ENCODE data around the gene CNPY1.

CNPY1 gene

DNA sequence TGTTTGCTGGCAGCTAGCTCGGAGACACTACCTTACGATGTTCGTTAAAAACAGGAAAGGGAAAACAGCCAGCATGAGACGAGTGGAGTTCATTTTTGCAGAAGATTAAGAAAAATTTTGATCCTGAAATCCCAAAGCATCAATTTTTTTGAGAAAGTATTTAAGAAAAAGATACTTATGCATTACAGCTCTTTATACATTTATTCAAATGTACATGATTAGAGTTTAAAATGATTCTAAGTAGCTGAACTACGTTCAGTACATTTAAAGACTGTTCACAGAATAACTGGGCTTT is 34.7 kb downstream of the CNPY1 start:
- DNase-seq (ENCODE audit: low read depth in 2 of 2) = no peak

DNA sequence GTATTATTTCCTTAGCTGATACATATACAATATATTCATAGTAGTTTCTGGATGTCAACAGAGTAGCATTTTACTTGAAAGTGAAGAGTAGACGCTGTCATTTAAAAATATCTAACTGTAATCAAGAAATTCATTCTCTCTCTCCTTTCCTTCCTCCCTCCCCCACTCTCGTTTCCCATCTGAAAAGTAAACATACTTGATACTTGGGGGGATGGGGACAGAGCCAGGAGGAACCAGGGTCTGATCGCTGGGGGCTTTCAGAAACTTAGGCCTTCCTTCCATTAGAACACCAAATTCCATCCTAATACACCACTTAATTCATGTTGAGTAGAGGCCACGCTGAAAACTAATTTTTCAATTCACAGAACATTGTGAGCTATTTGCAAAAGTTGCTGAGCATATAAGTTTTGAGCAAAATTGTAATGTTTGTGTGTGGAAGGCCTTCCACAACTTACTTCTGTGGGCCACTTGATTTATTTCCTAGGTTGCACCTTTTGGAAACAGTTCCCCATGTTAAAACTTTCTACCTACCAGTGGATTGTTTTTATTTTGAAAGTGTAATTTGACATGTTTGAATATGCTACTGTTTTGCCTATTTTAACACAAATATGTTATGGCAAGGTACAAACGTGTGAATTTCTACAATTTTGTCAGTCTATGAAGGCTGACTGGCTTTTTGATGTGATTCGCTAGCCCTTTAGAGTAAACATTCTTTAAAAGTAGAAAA is 35.2 kb downstream of the CNPY1 start:
- DNase-seq (ENCODE audit: low read depth in 2 of 2) = no peak

DNA sequence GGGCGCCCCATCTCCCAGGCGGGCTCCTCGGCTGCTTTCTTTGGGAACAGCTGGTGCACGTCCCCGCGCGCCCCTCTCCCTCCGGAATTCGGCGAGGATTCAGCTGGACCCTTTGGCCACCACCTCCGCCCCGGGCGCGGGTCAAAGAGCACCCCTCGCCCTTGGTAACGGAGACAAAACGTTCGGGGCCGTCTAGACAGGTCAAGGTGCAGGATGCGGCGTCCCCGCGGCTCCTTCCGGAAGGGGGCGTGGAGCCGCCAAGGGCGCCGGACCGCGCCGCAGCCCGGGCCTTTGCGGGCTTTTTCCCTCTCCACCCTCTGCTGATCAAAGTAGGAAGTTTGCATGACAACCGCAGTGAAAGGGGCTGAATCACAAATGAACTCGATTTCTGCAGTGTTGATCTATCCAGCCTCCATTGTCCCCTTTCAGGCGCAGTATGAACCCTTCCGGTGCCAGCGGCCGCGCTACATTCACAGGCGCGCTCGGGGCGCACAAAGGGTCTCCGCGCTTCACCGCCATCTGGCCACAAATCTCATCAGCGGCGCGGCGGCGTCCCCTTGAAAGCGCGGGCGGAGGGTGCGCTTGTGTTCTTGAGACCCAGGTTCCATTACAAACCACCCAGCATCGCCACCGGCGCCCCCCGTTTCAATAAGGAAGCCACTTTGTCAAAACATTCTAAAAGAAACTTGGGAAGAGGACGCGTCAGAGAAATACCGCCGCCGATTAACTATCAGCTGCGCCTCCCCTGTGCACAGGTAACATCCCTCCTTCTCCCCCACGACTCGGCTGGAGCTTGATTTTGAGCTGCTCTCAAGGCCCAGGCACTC is 36.4 kb downstream of the CNPY1 start:
- no peak for DNase-seq (ENCODE audit: low read depth in 2 of 2)

DNA sequence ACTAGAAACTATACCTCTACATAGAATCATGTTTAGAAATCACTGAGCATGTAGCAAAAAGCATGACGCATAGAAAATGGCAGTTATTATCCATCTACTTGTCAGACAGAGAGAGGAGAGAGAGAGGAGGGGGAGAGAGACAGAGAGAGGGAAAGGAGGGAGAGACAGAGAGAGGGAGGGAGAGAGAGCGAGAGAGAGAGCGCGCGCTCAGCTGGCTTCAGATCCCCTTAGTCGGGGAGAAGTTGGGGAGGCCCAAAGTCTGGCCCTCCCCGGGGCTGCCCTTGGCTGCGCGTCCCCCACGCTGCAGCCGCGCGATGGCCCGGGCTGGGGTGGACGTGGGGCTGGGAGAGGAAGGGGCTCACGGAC is 37.0 kb downstream of the CNPY1 start:
- DNase-seq (ENCODE audit: low read depth in 2 of 2) = no peak

DNA sequence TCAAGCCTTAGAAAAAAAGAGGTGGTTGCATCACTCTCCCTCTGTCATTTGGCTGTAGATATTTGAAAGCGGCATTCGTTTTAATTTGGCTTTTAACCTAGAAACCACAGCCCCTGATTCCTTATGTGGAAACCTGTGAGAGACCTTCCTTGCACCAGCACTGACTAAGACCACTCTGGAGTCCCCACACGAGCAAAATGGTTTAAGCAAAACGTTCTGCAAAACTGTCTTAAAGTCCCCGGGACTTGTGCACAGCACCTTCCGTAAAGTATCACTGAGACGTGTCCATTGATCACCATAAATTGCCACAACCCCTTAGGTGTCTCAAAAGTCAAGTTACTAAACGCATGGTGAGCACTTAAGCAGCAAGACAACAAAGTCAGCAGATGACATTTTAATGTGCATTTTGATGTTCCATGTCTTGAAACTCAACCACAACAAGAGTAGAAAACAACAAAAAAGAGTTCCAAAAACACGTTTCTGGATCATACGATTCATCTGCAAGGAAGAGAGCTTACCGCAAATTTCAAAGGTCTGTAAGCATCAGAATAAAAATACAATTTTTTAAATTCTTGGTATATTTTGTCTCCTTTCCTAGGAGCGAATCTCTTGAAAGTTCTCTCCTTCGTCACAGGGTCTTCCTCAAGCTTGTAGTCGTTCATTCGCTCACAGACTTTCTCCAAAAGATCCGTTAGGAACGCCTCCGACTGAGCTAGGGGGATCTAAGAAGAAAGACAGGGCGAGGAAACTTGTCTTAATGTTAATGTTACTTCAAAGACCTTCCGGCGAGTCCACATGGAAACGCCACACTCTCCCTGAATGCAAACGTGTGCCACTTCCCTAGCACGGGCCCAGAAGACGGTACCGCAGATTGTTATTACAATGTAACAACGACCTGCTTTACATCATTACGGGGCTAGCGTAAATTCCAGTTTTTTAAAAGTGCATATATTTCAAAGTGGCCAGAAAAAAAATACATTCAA is 37.7 kb downstream of the CNPY1 start:
- DNase-seq (ENCODE audit: low read depth in 2 of 2) = no peak

DNA sequence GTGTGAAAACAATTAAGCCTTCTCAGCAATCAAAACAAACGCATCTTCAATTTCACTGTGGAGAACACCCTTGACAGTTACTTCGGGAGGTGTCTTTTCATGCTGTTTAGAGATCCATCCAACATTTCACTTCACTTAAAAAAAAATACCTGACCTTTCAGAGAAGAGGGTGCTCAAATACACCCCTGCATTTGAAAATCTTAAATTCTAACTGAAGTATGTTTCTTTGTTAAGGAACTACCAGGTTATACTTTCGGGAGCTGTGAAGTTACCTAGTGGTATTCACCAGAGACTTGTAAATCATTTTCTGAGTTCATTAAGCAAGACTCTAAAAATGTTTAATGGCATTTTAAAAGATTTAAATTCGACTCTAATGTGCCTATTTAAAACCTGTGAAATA is 38.8 kb downstream of the CNPY1 start:
- no peak for DNase-seq (ENCODE audit: low read depth in 2 of 2)

DNA sequence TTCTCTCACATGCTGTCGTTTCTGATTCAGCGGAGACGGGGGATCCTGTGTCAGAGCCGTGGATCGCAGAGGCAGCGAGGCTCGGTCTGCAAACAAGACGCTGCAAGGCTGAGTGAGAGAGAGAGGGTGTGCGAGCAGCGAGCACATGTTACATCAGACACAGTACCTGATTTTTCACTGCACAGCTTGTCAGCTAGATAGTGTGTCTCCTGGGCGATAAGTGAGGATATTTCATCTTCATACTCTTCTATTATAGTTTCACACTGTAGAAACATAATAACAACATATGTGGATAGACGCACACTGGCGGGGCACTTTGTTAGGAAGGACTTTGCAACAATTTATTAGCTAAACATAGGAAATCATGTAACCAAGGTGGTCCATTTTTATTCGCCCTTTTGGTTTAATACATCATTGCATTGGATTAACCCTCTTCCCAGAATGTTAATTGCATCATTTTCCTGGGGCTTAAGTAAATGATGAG is 39.5 kb downstream of the CNPY1 start:
- DNase-seq (ENCODE audit: low read depth in 2 of 2) = no peak

DNA sequence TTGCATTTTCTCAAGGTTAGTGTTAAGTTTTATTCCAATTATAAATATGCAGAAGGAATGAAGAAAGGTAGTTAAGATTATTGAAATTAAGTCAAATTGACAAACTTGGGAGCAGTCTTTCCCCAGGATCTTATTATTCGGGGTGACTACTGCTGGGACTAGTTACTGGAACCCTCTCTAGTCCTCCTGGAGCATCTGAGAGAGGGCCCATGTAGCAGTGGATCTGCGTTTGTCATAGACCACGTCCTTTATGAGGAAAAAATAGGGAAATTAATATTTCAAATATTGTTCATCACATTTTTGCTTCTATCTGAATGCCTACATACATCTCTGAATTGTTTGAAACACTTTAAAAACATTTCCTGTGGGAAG is 41.0 kb downstream of the CNPY1 start:
- DNase-seq (ENCODE audit: low read depth in 2 of 2) = no peak

DNA sequence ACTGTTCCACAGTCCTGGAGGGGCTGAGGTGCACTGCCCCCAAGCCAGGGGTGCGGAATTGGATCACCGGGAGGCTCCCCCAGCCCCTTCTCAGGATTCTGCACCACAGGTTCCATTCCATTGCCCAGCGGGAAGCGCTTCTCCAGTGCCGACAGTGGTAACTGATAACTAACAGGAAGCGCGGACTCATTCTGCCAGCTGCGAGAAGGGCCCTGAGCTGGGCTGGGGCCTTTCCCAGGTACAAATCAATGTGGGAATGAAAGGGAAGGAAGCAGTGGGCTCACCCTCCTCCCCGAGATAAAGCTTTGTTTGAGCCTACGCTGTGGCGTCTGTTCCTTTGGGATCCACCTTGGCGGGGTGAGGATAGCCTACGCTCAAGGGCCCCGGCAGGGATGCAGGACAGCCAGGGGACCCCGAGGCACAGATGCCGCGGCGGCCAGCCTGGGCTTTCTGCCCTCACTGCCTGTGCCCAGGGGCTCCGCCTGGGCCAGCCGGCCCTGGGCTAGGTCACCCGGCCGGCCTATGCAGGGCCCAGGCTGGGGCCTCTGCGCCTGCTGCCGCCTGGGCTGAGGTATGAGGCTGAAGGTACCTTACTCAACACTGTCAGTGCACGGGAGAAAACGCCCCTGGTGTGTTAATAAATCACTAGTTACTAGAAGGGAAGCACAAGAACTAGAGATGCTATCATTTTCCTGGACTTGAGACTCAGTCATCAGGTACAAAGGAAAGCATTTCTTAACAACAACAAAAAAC is 49.0 kb downstream of the CNPY1 start:
- no peak for DNase-seq (ENCODE audit: low read depth in 2 of 2)

DNA sequence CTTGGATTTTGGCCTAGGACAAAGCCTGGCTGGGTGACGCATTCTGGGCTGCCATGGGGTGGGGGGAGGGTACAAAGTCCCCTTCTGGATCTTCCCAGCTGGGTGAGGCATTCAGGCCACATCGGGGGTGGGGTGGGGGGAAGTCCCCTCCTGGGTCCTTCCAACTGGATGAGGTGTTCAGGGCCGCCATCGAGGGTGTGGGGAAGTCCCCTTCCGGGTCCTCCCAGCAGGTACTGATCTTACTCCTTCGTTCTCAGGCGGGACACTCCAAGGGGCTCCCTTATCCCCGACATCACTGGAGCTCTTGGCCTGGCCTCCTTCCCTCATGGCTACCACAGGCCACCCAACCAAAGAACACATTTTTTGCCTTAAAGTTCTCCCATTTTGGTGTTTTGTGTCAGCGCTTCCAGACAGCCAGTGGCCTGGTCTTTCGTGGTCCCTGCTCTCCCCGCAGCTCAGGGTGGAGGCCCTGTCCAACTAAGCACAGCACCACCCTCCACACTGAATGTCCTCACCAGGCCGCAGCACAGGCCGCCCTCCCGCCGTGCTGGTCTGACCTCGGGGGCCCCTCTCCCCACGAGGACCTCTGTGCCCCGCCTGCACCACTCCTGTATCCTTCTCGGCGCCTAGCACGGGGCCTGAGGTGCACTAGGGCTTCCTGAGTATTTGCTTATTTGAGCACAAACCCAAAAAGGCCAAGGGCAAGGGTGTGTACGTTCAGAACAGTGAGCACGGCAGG is 49.9 kb downstream of the CNPY1 start:
- no peak for DNase-seq (ENCODE audit: low read depth in 2 of 2)

DNA sequence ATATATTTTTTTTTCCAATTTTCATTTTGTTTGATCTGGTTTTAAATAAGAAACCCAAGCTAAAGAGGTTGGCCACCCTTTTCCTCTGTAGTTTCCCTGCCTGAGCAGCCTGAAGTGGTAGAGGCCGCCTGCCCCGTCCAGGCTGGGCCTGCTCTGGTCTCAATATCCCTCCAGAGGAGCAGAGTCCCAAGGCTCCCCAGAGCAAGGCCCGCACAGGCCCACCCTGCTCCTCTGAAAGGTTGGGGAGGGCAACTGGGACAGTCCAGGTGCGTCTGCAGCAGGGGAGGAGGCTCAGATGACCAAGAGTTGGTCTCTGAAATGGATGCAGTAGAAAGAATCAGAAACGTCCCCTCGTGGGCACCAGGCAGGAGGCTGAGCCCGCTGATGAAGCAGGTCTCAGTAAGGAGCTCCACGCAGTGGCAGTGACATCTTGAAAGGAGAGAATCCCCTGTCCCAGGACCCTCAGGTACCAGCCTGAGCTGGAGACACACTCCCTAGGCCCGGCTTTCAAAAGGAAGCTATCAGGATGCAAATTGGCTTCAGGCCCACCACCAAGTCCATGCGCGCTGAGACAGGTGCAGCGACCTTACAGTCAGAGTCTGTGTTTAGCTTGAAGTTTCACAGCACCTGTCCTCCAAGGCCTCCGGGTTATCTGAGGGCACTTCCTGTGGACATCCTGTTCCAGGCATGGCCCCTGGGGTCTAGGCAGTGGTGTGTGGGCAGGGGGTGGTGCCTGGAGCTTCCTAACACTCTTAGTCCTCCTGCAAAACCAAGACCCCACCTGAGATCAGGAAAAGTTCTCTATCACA is 50.7 kb downstream of the CNPY1 start:
- no peak for DNase-seq (ENCODE audit: low read depth in 2 of 2)

DNA sequence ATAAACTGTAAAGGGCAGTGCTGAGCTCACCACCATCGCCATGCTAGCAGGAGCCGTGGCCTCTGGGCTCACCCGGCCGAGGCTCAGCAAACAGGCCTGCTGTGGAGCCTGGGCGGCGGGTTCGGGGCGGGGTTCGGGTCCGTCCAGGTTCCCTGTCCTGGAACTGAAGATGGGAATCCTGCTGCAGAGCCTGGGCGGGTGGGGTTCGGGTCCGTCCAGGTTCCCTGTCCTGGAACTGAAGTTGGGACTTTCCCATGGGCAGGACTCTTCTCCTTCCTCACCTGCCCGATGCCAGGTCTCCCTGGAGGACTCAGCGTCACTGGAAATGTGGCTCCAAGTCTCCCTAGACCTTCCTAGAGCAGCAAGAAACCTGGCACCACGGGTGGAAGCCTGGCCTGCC is 51.8 kb downstream of the CNPY1 start:
- no peak for DNase-seq (ENCODE audit: low read depth in 2 of 2)

DNA sequence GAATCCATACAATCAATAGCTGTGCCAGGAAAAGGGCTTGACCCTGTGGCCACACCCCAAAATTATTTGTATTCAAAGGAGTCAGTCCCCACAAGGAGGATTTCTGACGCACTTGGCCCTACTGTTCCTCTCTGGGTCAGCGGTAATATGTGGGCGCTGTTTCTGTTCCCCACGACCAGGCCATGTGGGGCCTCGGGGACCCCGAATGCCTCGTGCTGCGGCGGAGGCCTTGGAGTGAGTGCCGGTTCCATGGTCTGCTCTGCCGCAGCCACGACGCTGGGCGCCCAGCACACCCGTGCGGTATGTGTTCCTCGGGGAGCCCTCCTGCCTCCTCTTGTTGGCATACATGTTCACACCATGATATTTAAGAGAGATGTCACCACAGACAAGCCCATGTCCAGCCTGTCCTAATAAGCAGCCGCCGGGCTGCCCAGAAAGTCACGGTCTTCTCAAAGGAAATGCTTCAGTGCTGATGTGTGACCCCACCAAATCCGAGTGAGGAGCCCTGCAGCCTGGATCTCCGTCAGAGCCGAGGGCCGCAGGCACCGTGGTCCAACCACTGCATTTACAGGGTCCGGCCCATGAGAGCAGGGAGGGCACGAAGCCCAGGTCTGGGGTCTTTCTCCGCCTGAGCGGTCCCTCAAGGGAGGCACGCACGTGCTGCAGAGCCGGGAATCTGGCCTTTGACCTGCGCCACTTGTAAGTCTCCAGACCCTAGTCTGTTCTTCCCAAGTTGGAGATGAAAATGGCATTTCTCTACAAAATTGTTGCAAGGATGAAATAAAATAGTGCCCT is 52.4 kb downstream of the CNPY1 start:
- DNase-seq (ENCODE audit: low read depth in 2 of 2) = no peak

DNA sequence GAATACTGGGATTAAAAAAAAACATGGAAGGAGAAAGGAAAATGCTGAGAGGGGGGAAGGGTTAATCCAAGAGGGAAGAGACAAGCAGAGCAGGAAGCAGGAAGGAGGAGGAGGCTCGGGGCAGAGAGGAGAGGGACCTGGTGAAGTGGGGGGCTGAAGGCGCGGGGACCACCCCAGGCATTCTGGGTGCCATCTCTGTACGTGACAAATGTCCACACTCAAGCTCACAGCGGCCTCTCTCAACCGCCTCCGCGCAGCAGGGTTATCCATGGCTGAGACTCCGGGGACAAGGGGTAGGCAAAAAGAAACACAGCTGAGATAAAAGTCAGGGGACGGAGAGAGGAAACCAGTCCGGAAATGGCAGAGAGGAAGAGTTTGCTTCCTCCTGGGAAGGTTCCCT is 54.5 kb downstream of the CNPY1 start:
- DNase-seq (ENCODE audit: low read depth in 2 of 2) = no peak

DNA sequence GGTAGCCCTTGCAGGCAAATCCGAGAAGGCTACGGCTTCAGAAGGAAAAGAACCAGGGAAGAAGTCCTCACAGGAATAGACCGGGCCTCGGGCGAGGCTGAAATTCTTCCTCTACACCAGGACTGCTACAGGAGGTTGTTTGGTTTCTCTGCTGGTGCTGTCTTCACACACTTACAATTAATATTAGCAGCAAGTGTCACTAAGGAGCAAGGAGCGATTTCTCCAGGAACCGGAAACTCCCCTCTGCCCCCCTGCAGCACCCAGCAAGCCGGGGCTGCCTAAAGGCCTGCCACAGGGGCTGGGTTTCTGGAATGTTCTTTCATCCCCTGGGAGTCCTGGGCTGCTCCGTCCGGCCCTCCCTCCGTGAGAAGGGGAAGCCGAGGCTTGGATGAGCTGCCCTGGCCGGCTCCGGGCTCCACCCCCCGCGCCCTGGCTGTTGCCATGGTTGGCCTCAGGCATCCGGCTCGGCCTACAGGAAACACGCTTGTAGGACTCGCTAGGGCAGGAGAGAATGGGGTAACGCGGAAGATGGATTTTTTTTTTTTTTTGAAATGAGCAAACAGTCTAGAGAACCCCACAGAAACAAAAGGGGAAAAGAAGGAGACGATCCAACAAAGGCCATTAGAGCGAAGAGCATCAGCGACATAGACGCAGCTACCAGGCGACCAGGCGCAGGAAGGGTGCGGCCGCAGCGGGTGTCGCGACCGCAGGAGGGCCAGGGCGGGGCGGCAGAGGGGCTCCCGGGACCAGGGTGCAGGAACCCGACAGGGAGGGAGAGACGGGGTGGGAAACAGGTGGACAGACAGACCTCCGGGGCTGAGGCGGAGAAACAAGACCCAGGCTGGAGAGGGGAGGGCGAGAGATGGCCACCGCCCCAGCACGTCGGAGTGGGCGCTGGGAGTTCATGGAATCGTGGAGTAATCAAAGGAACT is 55.4 kb downstream of the CNPY1 start:
- DNase-seq (ENCODE audit: low read depth in 2 of 2) = no peak

DNA sequence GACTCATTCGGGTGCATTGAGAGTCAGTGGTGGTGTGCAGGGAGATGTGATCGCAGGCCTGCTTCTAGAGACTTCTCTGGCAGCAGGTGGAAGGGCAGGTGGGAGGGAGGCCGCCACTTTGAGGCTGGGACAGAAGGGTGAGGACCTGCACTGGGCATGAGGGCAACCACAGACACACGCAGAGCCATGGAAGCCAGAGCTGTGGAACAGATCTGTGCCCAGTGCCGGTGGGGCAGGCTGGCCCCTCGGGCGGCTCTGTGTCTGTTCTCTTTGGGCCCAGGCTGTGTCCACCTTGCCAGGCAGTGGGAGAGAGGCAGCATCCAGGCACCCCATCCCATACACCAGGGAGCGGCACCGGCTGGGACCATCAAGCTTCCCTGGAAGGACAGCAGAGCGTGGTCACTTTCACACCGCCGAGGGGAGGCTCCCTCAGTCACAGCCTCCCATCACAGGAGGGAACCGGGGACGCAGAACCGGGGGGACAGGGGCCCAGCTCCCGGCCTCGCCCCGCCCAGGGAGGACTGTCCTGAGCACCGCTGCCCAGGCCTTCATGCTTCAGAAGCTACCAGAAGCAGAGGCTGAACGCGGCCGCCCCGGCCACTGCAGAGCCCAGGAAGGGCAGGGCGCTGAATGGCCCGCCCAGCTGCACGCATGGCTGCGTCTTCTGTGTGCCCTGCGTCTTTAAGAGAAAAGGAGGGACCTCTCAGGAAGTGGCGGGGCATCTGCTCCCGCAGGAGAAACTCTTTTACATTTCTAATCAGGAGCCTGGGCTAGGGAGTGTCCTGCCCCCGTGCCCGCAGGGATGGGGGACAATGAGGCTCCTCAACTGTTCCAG is 56.3 kb downstream of the CNPY1 start:
- no peak for DNase-seq (ENCODE audit: low read depth in 2 of 2)

DNA sequence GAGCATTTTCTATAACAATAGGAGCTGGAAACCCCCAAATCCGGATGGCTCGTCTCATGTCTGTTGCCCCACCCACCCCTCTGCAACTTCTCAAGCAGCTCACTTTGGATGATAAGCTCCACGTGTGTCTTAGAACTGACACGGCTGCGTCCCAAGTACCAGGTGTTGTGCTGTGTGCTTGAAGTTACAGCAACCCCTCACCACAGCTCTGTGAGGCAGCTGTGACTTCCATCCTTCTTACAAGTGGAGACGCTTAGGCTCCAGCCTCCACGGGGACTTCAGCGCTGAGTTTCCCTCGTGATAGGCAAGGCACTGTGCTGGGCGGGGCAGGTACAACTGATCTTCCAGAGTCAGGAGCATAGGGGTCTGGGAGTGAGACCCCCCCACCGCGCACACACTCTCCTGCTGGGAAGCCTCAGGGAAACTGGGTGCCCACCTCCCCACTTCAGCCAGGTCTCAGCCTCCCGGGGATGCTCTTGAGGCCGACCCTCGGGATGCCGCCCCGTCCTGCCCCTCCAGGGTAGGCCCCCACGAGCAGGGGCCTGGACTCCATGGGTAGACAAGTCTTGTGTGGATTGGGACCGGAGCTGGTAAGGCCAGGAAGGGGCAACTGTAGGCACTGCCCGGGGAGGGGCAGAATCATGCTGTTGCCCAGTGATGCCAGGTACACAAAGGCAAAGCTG is 57.1 kb downstream of the CNPY1 start:
- DNase-seq (ENCODE audit: low read depth in 2 of 2) = no peak

Measured in stimulated activated CD8-positive, alpha-beta memory T cell treated with anti-CD3 and anti-CD28 coated beads, Interleukin-7, amount 100 ng/mL, for 1 hour (primary cell).